ENCODE results near the gene EGFR.

- no peak for TF ChIP-seq CTCF (IDR thresholded peaks at IDR 0.05; ENCODE audit: low read depth, low read length, poor library complexity, severe bottlenecking)
- TF ChIP-seq EZH2phosphoT487 (IDR thresholded peaks at IDR 0.05; ENCODE audit: borderline replicate concordance, low read length), result no peak
Observed at GRCh38 chr7:55152516-55152915, 133.7 kb downstream of the EGFR start.
